Femur (tissue), 1 donor: ENCODE measurements around the gene IRX4.

Source experiments
- DNase-seq: peaks from one replicate; pipeline ENCODE4 v3.0.0-alpha.2; 2017

The IRX4 gene

GRCh38 chr5:1835431-1835830, 47.3 kb downstream of the IRX4 start:
- no peak for DNase-seq

- no peak for DNase-seq
Measured at GRCh38 chr5:1834721-1835429, 47.9 kb downstream of the IRX4 start.

GRCh38 chr5:1834022-1834551, 48.6 kb downstream of the IRX4 start:
- no peak for DNase-seq

GRCh38 chr5:1833264-1834021, 49.3 kb downstream of the IRX4 start:
- no peak for DNase-seq

- no peak for DNase-seq
Measured at GRCh38 chr5:1832511-1833250, 50.0 kb downstream of the IRX4 start.

- no peak for DNase-seq
Measured at GRCh38 chr5:1831677-1832313, 50.9 kb downstream of the IRX4 start.

GRCh38 chr5:1831257-1831656, 51.5 kb downstream of the IRX4 start:
- no peak for DNase-seq

GRCh38 chr5:1830571-1831228, 52.0 kb downstream of the IRX4 start:
- no peak for DNase-seq

GRCh38 chr5:1827886-1828397, 54.8 kb downstream of the IRX4 start:
- no peak for DNase-seq
